T1000 (cell line): Measurements from ENCODE around the gene SEC14L2.
"Not testable (repeated sequence)": the region's sequence is repeated elsewhere in the genome, so short reads cannot be mapped to it uniquely, and the experiment has no call there.

ENCODE experiments used
- DNase-seq: peaks from one replicate; lab custom pipeline; 2025; ENCODE audit warnings: mixed read lengths; lab: John Stamatoyannopoulos, UW

Gene SEC14L2

DNA sequence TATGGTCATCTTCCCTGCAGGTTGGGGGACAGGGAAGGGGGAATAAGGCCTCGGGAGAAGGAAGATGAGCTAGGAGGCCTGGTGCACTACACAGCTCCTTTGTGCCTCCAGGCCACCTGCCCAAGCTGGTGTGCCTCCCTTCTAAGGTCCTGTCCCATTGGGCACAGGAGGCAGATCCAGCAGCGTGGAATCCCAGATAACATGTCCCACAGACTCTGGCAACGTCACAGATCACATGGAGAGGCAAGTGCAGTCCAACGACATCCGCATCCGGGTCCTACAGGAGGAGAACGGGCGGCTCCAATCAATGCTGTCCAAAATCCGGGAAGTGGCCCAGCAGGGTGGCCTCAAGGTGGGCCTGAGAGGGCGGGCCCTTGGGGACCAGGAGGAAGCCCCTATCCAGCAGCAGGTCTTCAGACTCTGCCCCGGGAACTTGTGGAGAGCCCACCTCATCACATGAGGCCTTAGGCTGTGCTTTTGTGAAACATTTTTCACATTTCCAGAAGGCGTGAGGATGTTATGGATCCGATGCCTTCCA lies 21.4 kb upstream of the SEC14L2 start:
- no peak for DNase-seq

DNA sequence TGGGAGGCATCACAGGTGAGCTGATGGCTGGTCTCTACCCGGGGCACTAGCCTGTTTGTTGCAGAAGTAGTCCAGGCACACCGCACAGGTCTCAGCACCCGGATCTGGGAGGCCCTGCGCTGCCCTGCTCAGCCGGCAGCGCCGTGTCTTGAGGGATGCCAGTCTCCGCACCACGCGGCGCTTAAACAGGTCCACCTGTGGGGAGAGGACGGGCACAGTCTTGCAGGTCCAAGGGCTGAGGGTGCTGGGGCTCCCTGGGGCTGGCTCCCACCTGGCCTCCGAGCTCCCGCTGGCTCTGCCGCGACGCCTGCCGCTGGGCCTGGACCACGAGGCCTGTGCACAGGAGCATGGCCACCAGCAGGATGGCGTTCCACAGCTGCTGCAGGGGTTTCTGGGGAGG lies 16.8 kb upstream of the SEC14L2 start:
- DNase-seq = no peak

DNA sequence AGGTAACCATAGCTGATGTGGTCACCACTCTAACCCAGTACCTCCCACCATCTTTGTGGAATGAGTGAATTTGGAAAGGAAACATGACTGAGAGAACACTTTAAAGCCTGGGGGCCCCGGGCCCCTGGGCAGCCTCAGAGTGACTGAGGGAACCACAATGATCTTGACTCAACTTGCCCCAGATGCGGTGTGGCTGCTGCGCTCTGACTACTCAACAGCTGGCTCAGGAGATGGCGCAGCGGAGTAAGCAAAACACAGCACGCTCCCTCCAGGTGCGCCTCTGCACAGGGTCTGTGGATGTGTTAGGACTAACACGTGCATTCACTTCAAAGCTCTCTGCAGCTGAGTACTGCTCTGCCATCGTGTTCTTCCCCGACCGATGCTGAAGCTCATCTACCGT lies 15.6 kb upstream of the SEC14L2 start:
- no peak for DNase-seq

DNA sequence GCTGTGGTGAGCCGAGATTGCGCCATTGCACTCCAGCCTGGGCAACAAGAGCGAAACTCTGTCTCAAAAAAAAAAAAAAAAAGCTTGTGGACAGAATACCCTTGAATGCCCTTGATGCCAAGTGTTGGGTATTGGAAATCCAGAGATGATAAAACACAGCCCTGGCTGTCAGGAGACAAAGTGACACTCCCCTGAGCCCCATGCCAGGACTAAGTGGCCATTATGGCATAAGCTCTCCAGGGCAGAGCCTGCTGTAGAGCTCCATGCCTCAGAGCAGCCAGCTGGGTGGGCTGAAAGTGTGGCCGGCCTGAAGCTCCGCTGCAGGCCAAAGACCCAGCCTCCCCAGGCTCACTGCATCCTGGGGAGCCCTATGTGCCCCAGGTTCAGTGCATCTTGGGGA lies 14.5 kb upstream of the SEC14L2 start:
- DNase-seq = no peak

DNA sequence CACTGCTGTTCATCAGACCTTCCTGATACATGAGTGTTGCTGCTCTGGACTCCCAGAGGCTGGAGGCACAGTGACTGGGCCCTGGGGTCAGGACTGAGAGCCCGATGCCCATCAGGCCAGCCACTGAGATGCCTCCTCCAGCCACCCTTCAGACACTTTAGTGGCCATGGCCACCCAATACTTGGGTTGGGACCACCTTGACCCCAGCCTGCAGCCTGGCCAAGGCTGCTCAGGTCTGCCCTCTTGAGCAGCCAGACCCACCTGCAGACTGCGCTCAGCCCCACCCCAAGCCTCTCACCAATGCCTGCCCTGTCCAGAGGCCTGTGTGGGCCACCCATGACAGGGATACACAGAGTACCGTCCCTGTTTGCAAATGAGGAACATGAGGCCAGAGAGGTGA lies 13.8 kb upstream of the SEC14L2 start:
- no peak for DNase-seq

DNA sequence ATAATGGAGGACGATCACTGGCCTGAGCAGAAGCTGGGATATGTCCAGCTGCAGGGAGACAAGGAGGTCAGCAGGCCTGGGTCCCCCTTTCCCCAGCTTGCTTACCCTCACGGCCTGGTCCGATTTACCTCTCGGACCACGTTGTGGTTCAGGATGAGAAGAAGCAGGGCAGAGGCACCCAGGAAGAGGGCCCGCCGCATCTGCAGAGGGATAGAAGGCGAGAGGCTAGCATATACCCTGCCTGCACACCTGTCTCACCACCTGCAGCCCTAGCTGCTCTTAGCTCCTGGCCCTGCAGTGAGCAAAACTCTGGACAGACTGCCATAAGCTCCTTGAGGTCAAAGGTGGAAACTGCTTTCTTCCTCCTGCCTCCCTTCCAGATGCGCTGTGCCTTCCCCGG lies 10.9 kb upstream of the SEC14L2 start:
- no peak for DNase-seq

DNA sequence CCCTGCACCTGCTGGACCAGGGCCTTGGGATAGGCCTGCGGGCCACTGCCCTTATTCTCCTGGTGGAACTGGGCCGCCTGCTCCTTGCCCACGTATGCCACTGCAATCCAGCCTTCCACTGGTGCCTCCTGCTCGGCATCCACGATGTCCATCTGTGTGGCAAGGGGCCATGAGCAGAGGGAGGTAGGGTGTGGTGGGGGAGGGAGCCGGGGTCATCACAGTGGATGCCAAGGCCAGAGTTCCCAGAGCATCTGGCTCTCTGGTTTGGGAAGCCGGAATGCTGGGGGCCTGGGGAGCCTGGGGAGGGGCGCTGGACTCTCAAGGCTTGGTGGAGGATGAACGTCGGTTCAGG lies 10.2 kb upstream of the SEC14L2 start:
- no peak for DNase-seq

DNA sequence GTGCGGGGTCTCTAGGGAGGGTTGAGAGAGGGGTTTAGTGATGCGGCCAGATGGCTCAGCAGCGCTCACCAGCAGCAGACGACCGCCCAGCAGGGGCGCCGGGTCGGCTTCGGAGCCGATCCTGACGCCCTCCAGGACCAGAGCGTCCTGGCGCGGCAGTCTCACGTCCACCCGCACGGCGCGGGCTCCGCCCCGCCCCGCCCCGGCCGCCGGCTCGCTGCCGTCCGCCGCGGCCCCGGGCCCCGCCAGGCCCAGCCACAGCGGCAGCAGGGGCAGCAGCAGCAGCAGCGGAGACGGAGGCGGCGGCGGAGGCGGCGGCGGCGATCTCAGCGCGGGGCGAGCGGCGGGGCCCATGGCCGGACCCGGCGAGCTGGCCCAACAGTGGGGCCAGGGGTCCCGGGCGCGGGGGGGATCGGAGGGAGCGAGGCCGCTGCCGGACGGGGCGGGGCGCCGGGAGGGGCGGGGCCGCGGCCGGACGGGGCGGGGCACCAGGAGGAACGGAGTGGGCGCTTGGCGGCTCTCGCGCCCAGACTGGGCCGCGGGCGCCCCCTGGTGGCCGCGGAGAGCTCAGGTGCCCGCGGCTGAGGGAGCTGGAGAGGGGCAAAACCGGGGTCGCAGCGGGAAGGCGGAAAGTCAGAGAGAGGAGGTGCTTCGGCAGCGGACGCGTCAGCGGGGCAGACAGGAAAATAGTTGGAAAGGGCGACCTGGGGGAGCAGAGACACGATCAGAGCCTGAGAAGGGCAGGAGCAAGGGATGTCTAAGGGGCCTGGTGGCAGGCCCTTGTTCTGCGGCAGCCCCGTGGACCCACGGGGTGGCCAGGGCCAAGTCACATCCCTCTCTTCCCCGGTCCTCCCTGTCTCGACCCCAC lies 9.6 kb upstream of the SEC14L2 start, which contains the start of gene RNF215:
Gene RNF215, minus strand, starts transcription at position 452 of the 868 bp plus-strand sequence. Its CDS starts 98 bp downstream, at position 354.
- DNase-seq = peak; percentile 77

DNA sequence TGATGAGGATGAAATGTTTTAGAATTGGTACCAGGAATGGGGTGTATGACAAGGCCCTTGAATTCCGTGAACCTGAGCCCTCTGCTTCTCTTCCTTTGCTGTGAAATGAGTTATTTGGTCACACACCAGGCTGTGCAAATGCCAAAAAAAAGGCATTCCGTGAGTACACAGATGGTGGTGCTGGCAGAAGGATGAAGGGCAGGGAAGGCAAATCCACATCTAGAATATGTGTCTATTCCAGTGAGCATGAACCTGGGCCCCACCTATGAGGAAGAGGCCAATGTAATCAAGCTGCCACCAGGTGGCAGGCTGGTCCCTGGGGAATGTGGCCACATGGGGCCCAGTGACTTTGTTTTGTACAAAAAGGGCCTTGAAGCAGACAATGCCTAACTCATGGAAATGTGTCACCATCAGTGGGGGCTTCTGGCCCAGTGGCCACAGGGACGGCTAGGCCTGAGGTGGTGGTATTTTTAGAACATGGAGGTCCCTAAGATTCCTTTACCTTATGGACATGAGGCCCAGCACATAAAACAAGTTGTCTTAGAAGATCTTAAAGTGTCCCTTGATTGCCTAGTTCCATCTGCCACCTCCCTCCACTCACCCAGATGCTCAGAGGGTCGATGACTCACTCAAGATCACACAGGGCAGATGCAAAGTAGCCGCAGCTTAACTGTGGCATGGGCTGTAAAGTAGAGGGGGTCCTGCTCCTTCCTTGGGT lies 5.7 kb upstream of the SEC14L2 start:
- DNase-seq = peak; percentile 34

DNA sequence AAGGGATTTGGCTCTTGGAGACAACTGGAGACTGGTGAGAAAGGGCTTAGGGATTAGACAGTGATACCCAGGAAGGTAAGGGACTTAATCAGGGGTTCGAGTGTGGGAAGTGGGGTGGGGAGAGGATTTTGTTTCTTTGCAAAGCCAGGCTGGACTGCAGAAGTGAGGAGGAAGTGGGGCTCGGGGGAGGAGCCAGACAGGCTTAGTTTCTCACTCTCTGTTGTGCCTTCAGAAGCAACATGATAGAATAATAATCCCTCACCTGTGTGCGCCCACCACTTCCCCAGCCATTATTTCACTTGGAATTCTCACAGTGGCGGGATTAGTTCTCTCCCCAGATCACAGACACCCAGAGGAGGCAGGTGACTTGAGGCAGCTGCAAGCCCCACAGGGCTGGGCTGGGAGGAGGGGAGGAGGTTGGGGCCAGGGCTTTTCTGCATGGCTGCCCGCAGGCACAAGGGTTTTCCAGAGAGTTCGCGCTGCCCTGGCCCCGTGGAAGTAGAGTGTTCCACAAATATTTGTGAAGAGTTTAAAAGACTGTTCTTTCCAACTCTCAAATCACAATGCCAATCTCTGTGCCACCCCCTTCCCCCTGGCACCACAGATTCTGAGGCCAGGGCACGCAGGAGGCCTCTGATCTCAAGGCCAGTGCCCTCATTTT lies 4.0 kb upstream of the SEC14L2 start:
- DNase-seq = no peak

DNA sequence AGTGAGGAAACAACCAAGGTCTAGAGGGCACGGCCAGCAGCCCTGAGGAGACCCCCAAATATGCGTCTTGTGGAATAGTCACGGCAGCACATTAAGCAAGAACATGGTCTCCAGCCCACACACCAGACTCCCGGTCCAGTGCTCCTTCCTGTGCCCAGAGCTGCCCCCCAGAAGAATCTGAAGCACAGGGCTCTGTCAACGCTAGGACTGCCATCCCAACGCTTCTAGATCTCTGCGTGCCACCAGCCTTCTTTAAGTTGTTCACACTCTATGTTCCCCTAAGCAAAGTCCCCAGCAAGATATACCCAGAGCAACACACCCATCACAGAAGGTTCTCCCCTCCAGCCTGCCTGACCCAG lies 3.5 kb upstream of the SEC14L2 start:
- no peak for DNase-seq

DNA sequence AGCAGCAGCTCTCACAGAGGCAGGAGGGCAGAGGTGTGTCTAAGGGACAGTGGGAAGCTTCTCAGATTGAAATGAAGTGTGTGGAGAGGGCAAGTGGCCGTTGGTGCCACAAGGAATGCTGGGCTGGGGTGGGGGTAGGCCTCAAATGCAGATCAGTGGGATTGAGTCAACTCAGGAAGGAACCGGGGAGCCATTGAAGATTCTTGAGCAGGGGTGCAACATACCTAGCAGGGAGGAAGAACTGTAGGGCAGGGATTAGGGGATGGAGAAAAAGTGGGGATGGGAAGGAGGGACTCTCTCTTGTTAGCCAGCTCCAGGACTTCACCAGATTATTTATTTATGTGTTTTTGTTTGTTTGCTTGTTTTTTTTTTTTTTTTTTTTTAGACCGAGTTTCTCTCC lies 2.9 kb upstream of the SEC14L2 start:
- DNase-seq = no peak

DNA sequence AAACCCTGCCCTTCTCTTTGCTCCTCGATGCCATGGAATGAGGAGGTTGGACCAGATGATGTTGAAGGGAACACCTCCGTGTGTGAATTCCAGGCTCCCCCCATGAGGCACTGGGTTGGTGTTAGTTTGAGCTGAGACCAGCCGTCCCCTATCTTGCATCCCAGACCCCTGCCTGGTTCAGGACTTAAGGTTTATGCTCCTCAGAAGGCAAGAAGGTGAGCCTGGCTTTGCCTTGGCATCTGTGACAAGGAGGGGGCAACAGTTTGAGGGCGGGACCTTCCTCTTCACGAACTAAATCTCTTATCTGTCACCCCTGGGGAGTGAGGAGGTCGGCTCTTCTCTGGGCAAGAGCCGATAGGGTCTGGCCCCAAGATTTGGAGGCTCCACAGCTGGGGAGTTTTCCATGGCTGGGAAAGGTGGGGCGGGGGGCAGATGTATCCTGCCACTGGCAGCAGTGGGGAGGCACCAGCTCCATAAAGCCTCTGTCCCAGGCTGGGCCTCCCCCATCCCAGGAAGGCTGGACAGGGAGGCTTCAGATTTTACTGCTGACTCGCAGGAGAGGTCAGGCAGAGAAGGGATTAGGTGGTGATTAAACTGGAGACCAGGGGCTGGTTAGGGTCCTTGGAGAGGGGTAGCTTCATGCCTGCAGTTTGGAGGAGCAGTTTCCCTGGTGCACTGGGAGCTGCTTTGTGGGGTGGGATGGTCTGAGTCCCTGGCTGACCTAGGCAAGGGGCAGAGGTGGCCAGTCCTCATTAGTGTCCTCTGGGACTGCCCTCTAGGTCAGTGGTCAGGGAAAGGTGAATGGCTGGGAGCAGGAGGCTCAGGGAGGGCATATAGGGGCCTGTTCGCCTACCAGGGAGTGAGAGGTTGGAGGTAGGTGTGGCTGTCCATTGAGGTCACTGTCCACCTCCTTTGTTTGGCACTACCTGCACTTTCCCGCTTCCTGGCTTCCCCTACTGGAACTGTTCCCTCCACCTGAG lies 1.1 kb downstream of the SEC14L2 start:
- no peak for DNase-seq

DNA sequence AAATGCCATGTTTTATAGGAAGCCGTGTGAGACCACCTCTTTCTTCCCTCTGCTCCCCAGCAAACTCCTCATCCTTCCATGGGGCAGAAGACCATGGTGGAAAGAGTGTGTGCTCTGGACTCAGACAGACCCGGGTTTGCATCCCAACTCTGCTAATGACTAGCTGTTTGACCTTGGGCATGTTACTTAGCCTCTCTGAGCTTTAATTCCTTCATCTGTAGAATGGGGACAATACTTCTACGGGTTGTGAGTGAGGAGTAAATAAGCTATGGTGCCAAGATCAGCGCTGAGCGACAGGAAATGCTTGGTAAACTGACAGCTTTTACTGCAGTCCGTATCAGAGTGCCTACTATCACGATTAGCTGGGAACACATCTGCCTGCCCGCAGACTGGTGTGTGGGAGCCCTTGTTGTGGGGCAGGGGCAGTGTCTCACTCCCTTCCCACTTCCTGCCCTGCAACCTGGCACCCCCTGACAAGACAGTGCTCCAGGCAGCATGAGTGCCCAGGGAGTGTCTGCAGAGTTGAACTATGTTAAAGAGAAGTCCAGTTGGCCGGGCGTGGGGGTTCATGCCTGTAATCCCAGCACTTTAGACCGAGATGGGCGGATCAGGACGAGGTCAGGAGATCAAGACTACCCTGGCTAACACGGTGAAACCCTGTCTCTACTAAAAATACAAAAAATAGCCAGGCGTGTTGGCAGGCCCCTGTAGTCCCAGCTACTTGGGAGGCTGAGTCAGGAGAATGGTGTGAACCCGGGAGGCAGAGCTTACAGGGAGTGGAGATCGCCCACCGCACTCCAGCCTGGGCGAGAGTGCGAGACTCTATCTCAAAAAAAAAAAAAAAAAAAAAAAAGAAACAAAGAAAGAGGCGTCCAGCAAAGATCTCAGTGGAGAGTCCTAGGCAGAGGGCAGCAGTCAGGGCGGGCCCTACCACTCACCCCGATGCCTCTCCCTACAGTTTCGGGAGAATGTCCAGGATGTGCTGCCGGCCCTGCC lies 2.2 kb downstream of the SEC14L2 start:
- no peak for DNase-seq

DNA sequence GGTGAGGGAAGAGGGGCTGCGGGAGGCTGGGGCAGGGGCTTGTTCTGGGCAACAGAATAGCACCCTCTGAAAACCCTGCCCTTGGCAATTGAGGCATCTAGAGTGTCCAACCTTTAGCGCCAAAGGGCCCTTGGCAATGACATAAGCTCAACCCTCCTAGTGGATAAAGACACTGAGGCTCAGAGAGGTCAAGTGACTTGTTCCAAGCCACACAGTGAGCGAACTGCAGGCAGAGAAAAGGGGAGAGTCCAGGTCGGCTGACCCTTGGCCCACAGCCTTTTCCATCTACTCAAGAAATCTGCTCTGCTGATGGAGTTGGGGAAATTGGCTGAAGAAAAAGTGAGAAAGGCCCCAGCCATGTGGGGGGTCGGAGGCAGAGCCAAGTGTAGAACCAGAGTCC lies 2.9 kb downstream of the SEC14L2 start:
- DNase-seq = no peak

DNA sequence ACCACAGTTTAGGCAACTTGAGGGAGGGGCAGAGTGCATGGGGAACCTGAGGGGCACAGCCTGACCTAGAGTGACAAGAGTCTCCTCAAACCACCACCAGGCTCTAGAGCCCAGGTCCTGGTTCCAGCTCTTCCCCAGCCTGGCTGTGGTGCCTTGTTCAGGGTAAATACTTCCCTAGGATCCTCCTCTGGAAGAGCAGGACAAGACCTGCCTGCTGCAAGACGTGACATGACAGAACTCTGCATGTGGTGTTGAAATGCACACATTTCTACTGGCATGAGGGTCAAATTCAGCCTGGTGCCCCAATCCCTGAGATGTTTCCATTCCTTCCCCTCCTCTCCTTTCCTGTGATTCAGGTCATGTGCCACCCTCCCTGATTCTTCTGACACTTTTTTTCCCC lies 3.3 kb downstream of the SEC14L2 start:
- no peak for DNase-seq

DNA sequence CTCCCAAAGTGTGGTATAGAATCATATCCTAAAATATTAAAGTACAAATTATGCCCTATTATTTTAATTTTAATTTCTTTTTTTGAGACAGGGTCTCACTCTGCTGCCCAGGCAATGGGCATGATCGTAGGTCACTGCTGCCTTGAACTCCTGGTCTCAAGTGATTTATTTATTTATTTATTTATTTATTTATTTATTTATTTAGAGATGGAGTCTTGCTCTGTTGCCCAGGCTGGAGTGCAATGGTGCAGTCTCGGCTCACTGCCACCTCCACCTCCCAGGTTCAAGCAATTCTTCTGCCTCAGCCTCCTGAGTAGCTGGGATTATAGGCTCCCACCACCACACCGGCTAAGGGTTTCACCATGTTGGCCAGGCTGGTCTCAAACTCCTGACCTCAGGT lies 4.2 kb downstream of the SEC14L2 start:
- not testable (repeated sequence) for DNase-seq

DNA sequence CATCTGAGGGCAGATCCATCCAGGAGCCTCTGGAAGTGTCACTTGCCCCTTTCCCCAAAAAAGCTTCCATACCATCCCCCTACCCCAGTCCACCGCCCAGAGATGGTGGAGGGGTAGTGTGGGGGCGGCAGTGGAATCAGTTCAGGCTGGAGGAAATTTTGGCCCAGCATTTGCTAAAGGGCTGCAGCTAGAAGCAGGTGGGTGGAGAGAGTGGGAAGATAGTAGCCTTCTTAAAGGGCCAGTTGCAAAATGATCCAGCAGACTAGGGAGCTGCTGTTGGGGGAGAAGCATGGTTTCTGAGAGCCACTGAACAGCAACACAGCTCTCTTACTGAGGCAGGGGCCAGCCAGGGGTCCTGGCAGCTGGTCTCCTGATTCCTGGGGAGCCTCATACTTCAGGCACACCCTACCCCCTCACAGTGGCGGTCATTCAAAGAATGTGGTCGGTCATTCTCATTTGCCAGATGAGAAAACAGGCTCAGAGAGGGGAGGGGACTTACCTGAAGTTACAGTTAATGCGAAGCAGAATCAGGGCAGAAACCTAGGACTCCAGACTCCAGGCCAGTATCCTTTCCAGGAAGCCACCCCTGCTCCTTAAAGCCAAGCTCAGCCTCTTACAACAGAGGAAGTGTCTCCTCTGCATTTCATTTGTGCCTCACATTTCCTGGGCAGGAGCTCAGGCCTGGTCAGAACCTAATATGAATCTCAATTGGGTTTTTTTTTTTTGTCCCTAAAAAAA lies 5.4 kb downstream of the SEC14L2 start:
- DNase-seq = no peak

DNA sequence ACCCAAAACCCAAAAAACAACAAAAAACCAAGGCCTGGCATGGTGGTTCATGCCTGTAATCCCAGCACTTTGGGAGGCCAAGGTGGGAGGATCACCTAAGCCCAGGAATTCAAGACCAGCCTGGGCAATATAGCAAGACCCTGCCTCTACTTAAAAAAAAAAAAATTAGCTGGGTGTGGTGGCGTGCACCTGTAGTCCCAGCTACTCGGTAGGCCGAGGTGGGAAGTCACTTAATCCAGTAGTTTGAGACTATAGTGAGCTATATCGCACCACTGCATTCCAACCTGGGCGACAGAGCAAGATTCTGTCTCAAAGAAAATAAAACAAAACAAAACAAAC lies 5.9 kb downstream of the SEC14L2 start:
- DNase-seq = not testable (repeated sequence)

DNA sequence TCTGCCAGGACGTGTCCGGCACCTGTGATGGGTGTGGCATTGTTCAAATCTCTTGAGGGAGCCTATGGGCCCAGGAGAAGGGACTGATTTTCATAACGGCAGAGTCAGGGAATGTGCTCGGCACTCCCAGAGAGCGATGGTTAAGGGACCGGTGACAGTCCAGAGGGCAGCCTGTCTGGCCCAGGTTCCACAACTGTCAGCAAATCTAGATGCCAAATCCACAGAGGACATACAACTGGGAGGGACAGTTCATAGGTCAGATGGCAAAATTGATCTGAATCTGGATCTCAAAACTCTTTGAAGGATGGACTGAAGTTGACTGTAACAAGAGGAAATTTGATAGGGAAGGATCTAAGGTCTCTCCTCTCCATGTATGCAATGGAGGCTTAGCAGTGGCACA lies 7.5 kb downstream of the SEC14L2 start:
- DNase-seq = no peak
